ENCODE results near the gene FOXB1.
A peak's percentile ranks its signal among the peaks of the same experiment; 100 is the strongest.

Gene FOXB1

GRCh38 chr15:59993950-59994401 is 10.1 kb upstream of the FOXB1 start:
- CTCF ChIA-PET: interaction anchor here (0.8 to 1.1 kb wide), 3 partner anchors 252 to 527 kb away, joined by 3 read pairs; no protein-coding TSS in a partner anchor
- no peak overlapping the region for H3K27ac ChIP-seq
- DNase-seq (ENCODE audit: low spot score): no peak
- POLR2A ChIA-PET (ENCODE audit: low non-redundant PET): no interaction called here
- TF ChIP-seq, protein P1, sequence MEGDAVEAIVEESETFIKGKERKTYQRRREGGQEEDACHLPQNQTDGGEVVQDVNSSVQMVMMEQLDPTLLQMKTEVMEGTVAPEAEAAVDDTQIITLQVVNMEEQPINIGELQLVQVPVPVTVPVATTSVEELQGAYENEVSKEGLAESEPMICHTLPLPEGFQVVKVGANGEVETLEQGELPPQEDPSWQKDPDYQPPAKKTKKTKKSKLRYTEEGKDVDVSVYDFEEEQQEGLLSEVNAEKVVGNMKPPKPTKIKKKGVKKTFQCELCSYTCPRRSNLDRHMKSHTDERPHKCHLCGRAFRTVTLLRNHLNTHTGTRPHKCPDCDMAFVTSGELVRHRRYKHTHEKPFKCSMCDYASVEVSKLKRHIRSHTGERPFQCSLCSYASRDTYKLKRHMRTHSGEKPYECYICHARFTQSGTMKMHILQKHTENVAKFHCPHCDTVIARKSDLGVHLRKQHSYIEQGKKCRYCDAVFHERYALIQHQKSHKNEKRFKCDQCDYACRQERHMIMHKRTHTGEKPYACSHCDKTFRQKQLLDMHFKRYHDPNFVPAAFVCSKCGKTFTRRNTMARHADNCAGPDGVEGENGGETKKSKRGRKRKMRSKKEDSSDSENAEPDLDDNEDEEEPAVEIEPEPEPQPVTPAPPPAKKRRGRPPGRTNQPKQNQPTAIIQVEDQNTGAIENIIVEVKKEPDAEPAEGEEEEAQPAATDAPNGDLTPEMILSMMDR (conservative IDR thresholded peaks at IDR 0.05; ENCODE audit: low read depth): no peak

DNA sequence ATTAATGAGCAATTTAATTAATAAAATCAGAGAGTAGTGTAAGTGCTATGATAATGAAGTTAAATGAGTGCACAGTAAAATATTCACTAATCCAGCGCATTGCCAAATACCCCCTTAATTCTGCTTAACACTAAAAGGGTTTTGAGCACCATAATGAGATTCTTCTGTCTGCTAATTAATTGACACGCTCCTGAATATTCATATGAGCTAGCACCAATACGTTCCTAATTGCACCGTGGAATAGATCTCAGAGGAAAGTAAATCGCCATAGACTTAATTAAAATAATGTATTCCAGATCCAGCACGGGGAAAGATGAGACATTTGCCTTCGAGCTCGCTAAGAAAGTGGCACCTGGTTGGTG is 9.6 kb upstream of the FOXB1 start:
- DNase-seq (ENCODE audit: low spot score): no peak
- ChIA-PET CTCF (interaction anchor here (0.8 to 1.1 kb wide), 2 partner anchors 350 to 527 kb away, joined by 3 read pairs; no protein-coding TSS in a partner anchor), POLR2A (ENCODE audit: low non-redundant PET) (no interaction called here)
- H3K27ac ChIP-seq: no peak overlapping the region
- TF ChIP-seq, protein P1 (conservative IDR thresholded peaks at IDR 0.05; ENCODE audit: low read depth): no peak

DNA sequence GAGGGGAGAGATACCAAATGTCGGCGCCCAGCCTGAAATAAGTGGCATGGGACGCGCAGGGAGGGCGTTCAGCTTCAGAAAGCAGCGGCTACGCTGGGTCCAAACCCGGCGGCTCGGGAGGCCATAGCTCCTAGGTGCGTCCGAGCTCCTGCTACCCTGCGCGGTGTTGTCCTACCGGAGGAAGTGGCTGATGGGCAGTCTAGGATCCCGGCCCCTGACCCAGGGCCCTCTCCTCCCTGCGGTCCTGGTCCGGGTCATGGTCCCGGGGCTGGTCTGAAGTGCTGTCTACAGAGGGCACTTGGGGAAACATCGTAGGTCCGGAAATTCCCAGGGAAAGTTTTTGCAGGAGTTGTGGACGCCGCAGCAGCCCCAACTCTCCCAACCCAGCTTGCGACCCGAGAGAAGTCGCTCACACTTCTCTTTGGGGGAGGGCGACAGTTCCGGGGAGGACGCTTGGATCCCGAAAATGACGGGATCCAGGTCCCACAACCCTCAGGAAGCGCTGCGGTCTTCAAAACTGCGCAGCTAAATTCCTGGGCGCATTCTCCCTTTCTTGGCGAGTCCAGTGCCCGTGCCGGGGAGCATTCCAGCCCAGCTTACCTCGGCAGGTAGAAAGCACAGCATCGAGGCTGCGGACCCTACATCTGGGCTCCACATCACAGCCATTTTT is 9.1 kb upstream of the FOXB1 start:
- no peak overlapping the region for H3K27ac ChIP-seq
- ChIA-PET CTCF (interaction anchor here (0.7 kb wide), 1 partner anchor 1954 kb away, joined by 3 read pairs; no protein-coding TSS in a partner anchor), POLR2A (ENCODE audit: low non-redundant PET) (no interaction called here)
- TF ChIP-seq, protein P1 (conservative IDR thresholded peaks at IDR 0.05; ENCODE audit: low read depth): no peak
- no peak for DNase-seq (ENCODE audit: low spot score)

DNA sequence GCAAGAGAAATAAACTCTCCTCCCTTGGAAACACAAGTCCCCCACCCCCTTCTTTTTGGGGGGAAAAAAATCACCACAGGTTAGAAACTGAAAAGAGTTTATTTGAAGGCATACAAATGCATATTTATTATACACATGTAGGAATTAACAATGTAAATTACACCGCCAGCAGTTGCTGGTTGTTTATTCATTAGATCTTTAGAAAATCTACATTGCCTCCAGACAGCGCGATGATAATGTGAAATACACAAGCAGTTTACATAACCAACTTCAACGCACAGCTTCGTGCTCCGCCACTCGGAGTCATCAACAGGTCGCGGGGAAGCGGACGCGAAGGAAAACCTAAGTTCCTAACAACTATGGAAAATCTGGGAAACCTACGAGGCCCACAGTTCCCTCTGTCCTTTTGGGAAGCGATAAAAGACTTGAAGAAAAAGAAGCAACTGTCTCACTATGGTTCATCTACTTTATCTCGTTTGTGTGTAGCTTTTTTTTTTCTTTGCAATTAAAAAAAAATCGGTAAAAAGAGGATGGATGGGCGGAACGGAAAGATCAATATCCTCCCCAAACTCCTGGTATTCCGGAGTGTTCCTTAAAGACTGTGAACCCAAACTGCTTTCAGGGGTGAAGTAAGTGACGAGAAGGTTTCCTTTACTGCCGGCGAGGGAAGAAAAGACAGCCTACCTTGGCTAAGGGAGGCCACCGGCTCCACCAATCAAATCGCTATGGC is 8.4 kb upstream of the FOXB1 start:
- H3K27ac ChIP-seq: no peak overlapping the region
- TF ChIP-seq, protein P1 (conservative IDR thresholded peaks at IDR 0.05; ENCODE audit: low read depth): no peak
- no peak for DNase-seq (ENCODE audit: low spot score)
- POLR2A ChIA-PET (ENCODE audit: low non-redundant PET): no interaction called here
- CTCF ChIA-PET: interaction anchor here (0.7 kb wide), 1 partner anchor 1953 kb away, joined by 3 read pairs; no protein-coding TSS in a partner anchor

- TF ChIP-seq, protein P1 (conservative IDR thresholded peaks at IDR 0.05; ENCODE audit: low read depth): no peak
- DNase-seq (ENCODE audit: low spot score): no peak
- H3K27ac ChIP-seq: no peak overlapping the region
- POLR2A ChIA-PET (ENCODE audit: low non-redundant PET): no interaction called here
- CTCF ChIA-PET: interaction anchor here (0.7 to 1.0 kb wide), 2 partner anchors 57 to 332 kb away, joined by 3 to 5 read pairs; no protein-coding TSS in a partner anchor
These were observed 7.6 kb upstream of the FOXB1 start for GRCh38 chr15:59996298-59997041.

- H3K27ac ChIP-seq: no peak overlapping the region
- TF ChIP-seq, protein P1 (conservative IDR thresholded peaks at IDR 0.05; ENCODE audit: low read depth): peak; percentile 32
- ChIA-PET POLR2A (ENCODE audit: low non-redundant PET) (no interaction called here), CTCF (interaction anchor here (0.6 to 1.0 kb wide), 3 partner anchors 39 to 331 kb away, joined by 3 to 5 read pairs (median 3); no protein-coding TSS in a partner anchor)
- DNase-seq (ENCODE audit: low spot score): no peak
These were observed 6.9 kb upstream of the FOXB1 start for GRCh38 chr15:59997070-59997701.
